Kidney epithelial cell (primary cell): ENCODE data around the gene PGLYRP3. TPM values are rescaled to one million over a fixed set of nuclear protein-coding genes. Genes with fewer than 3 reads are reported as not detected.
A peak's percentile ranks its signal among the peaks of the same experiment; 100 is the strongest.

Source experiments
- DNase-seq: peaks from one replicate; pipeline ENCODE4 v3.0.0-alpha.2; 2010; ENCODE audit warnings: low read depth
- H3K27me3 ChIP-seq: 2 replicates; pipeline ENCODE4 v1.6.0; 2011; ENCODE audit warnings: low read length; ENCODE audit not compliant: control insufficient read depth, insufficient read depth
- H3K36me3 ChIP-seq: 2 replicates; pipeline ENCODE4 v1.5.1; 2011; ENCODE audit warnings: low read length; ENCODE audit not compliant: control insufficient read depth, insufficient read depth
- H3K4me3 ChIP-seq: 2 replicates; pipeline ENCODE4 v1.5.1; 2011; ENCODE audit warnings: low read depth, mild to moderate bottlenecking, control low read depth, low read length
- CTCF ChIP-seq: IDR thresholded peaks from 2 replicates; pipeline ENCODE4 v1.5.1; 2011; ENCODE audit warnings: mild to moderate bottlenecking, moderate library complexity, low read length, control low read depth, inconsistent platforms; ENCODE audit not compliant: insufficient read depth, poor library complexity, severe bottlenecking
- total RNA-seq: library from RNA; depleted of rRNA; stranded (reverse); fragments of >200 nt; gene quantifications from 2 replicates; pipeline ENCODE4 v1.2.3, GENCODE V29; 2015

Gene PGLYRP3
- total RNA-seq, 1 donor from 2014 or later, result not detected

- DNase-seq, result no peak
- no peak overlapping the region for H3K4me3 ChIP-seq
- H3K36me3 ChIP-seq, result no peaks in the 10 kb centered on the region
- no peaks in the 10 kb centered on the region for H3K27me3 ChIP-seq
- TF ChIP-seq CTCF, result peak; percentile 47
Observed at GRCh38 chr1:153355445-153356071, 42.8 kb upstream of the PGLYRP3 start.

- DNase-seq, result no peak
- Histone ChIP-seq H3K4me3 (no peak overlapping the region), H3K27me3 (peaks cover 4% of the 10 kb centered on the region), H3K36me3 (no peaks in the 10 kb centered on the region)
- TF ChIP-seq CTCF, result no peak
Observed at GRCh38 chr1:153354515-153355193, 41.9 kb upstream of the PGLYRP3 start.

GRCh38 chr1:153353226-153353947 is 40.6 kb upstream of the PGLYRP3 start:
- no peak for DNase-seq
- no peak overlapping the region for H3K4me3 ChIP-seq
- peak; percentile 54 for TF ChIP-seq CTCF
- peaks cover 8% of the 10 kb centered on the region for H3K27me3 ChIP-seq
- H3K36me3 ChIP-seq, result no peaks in the 10 kb centered on the region

- Histone ChIP-seq H3K4me3 (no peak overlapping the region), H3K27me3 (peaks cover 9% of the 10 kb centered on the region), H3K36me3 (no peaks in the 10 kb centered on the region)
- peak; percentile 78 for TF ChIP-seq CTCF
- no peak for DNase-seq
Observed at GRCh38 chr1:153352523-153352922, 39.8 kb upstream of the PGLYRP3 start.

- no peak for TF ChIP-seq CTCF
- Histone ChIP-seq H3K27me3 (peaks cover 11% of the 10 kb centered on the region), H3K36me3 (no peaks in the 10 kb centered on the region), H3K4me3 (no peak overlapping the region)
- DNase-seq, result no peak
Observed at GRCh38 chr1:153350321-153350957, 37.7 kb upstream of the PGLYRP3 start.
